Measurements from ENCODE around the gene APOE. TPM values are rescaled to one million over a fixed set of nuclear protein-coding genes. Genes with fewer than 3 reads are reported as not detected.

Gene APOE
- total RNA-seq, 1 donor from 2014 or later: 19.2 TPM

GRCh38 chr19:44927746-44928145 lies 22.1 kb downstream of the APOE start:
- FAIRE-seq (no peak), DNase-seq (ENCODE audit: low read depth) (no peak)
- Histone ChIP-seq H3K4me3 (ENCODE audit: low read depth, low read length) (no peak overlapping the region), H3K36me3 (ENCODE audit: control insufficient read depth, insufficient read depth, low read length) (no peaks in the 10 kb centered on the region), H3K27me3 (ENCODE audit: control insufficient read depth, insufficient read depth, low read length) (peaks cover 2% of the 10 kb centered on the region)
- no peak for TF ChIP-seq CTCF (IDR thresholded peaks at IDR 0.05; ENCODE audit: insufficient read depth, low read length, severe bottlenecking)

DNA sequence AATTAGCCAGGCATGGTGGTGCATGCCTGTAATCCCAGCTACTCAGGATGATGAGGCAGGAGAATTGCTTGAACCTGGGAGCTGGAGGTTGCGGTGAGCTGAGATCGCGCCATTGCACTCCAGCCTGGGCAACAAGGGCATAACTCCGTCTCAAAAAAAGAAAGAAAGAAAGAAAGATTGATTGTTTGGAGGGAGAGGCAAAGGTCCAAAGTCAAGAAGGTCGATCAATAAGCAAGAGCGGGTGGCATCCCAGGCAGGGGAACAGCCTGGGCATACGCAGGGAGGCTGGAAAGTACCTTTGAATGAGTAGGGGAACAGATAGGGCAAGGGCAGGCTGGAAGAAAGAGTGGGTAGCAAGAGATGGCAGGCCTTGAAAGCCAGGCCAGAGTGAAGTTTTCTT lies 24.5 kb downstream of the APOE start:
- no peak for DNase-seq (ENCODE audit: low read depth)
- no peak for FAIRE-seq
- no peak for TF ChIP-seq CTCF (IDR thresholded peaks at IDR 0.05; ENCODE audit: insufficient read depth, low read length, severe bottlenecking)
- peaks cover 2% of the 10 kb centered on the region for H3K27me3 ChIP-seq (ENCODE audit: control insufficient read depth, insufficient read depth, low read length)
- H3K36me3 ChIP-seq (ENCODE audit: control insufficient read depth, insufficient read depth, low read length): no peaks in the 10 kb centered on the region
- no peak overlapping the region for H3K4me3 ChIP-seq (ENCODE audit: low read depth, low read length)

DNA sequence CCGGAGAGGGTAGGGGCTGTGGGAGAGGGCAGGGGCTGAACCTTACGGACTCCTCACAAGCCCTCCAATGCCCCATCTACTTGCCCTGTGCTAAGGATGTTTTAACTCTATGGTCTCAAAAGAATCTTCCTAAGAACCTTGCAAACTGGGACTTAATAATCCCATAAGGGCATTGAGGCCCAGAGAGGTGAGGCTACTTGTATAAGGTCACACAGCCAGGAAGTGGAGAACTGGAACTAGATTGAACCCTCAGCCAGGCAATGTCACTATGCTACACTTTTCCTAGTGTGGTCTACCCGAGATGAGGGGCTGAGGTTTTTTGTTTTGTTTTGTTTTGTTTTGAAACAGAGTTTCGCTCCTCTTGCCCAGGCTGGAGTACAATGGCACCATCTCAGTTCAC lies 25.9 kb downstream of the APOE start:
- Histone ChIP-seq H3K27me3 (ENCODE audit: control insufficient read depth, insufficient read depth, low read length) (peaks cover 2% of the 10 kb centered on the region), H3K36me3 (ENCODE audit: control insufficient read depth, insufficient read depth, low read length) (no peaks in the 10 kb centered on the region), H3K4me3 (ENCODE audit: low read depth, low read length) (no peak overlapping the region)
- DNase-seq (ENCODE audit: low read depth) (no peak), FAIRE-seq (no peak)
- no peak for TF ChIP-seq CTCF (IDR thresholded peaks at IDR 0.05; ENCODE audit: insufficient read depth, low read length, severe bottlenecking)

DNA sequence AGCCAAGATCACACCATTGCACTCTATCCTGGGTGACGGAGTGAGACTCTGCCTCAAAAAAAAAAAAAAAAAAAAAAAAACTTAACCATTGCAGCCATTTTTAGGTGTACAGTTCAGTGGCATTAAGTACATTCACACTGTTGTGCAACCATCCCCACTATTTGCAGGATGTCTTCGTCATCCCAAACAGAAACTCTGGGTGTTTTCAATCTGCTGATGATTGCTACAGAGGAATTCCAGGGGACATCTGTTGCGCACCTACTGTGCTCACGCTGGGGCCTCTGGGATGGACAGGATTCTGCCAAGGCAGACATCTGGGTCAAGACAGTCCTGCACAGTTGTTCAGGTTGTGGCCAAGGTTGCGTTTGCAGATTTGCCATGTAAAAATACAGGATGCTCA lies 34.1 kb downstream of the APOE start:
- no peak for FAIRE-seq
- Histone ChIP-seq H3K4me3 (ENCODE audit: low read depth, low read length) (no peak overlapping the region), H3K36me3 (ENCODE audit: control insufficient read depth, insufficient read depth, low read length) (no peaks in the 10 kb centered on the region), H3K27me3 (ENCODE audit: control insufficient read depth, insufficient read depth, low read length) (no peaks in the 10 kb centered on the region)
- no peak for TF ChIP-seq CTCF (IDR thresholded peaks at IDR 0.05; ENCODE audit: insufficient read depth, low read length, severe bottlenecking)
- no peak for DNase-seq (ENCODE audit: low read depth)

- Histone ChIP-seq H3K27me3 (ENCODE audit: control insufficient read depth, insufficient read depth, low read length) (no peaks in the 10 kb centered on the region), H3K4me3 (ENCODE audit: low read depth, low read length) (no peak within 1 kb of the TSS), H3K36me3 (ENCODE audit: control insufficient read depth, insufficient read depth, low read length) (no peaks in the 10 kb centered on the region)
- peak; percentile 89 for FAIRE-seq
- no peak for DNase-seq (ENCODE audit: low read depth)
- TF ChIP-seq CTCF (IDR thresholded peaks at IDR 0.05; ENCODE audit: insufficient read depth, low read length, severe bottlenecking): no peak
These were observed 36.5 kb downstream of the APOE start, which contains the start of gene APOC4 for GRCh38 chr19:44942067-44942571. Gene APOC4 (plus strand): TSS chr19:44942237. CDS start chr19:44942278, 41 bp downstream.

DNA sequence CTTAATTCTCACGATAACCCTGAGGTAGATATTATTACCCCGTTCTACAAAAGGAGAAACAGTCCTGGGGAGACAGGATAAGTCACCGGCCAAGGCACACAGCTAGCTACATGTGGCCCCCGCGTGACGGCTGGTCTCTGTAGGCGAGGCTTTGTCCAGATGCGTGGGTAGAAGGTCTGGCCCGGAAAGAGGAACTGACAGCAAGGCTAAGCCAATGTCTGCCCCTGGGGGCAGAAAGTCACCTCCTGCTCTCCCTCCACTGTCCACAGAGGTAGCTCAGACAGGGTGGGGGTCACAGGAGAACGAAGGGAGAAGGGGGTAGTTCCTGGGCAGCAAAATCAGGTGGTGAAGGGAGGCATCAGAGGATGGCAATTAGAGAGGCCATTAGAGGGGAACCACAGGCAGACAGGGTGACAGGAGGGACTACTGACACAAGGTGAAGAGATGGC lies 38.2 kb downstream of the APOE start:
- Histone ChIP-seq H3K36me3 (ENCODE audit: control insufficient read depth, insufficient read depth, low read length) (no peaks in the 10 kb centered on the region), H3K27me3 (ENCODE audit: control insufficient read depth, insufficient read depth, low read length) (no peaks in the 10 kb centered on the region), H3K4me3 (ENCODE audit: low read depth, low read length) (no peak overlapping the region)
- FAIRE-seq (no peak), DNase-seq (ENCODE audit: low read depth) (no peak)
- TF ChIP-seq CTCF (IDR thresholded peaks at IDR 0.05; ENCODE audit: insufficient read depth, low read length, severe bottlenecking): no peak
